HG03095 (cell line): ENCODE results near the gene RBM33.
"Not testable (repeated sequence)": the region's sequence is repeated elsewhere in the genome, so short reads cannot be mapped to it uniquely, and the experiment has no call there.

Experiments used
- ATAC-seq: cut with Tn5 transposase; IDR thresholded peaks from one replicate; pipeline ENCODE4 v1.9.1; 2021; ENCODE audit warnings: moderate library complexity; ENCODE audit not compliant: unreplicated experiment

Gene RBM33

GRCh38 chr7:155688237-155688636 is 43.8 kb downstream of the RBM33 start:
- not testable (repeated sequence) for ATAC-seq

GRCh38 chr7:155690655-155691054 is 46.2 kb downstream of the RBM33 start:
- ATAC-seq, result not testable (repeated sequence)

- no peak for ATAC-seq
These were observed 47.9 kb downstream of the RBM33 start for GRCh38 chr7:155692317-155692716.

- ATAC-seq, result no peak
These were observed 49.4 kb downstream of the RBM33 start for GRCh38 chr7:155693826-155694225.

GRCh38 chr7:155694851-155695250 is 50.4 kb downstream of the RBM33 start:
- no peak for ATAC-seq

- no peak for ATAC-seq
These were observed 52.3 kb downstream of the RBM33 start for GRCh38 chr7:155696747-155697146.

GRCh38 chr7:155698633-155699032 is 54.2 kb downstream of the RBM33 start:
- no peak for ATAC-seq

- no peak for ATAC-seq
These were observed 54.7 kb downstream of the RBM33 start for GRCh38 chr7:155699180-155699579.

GRCh38 chr7:155700847-155701246 is 56.4 kb downstream of the RBM33 start:
- no peak for ATAC-seq

- ATAC-seq, result no peak
These were observed 57.6 kb downstream of the RBM33 start for GRCh38 chr7:155701972-155702544.

- no peak for ATAC-seq
These were observed 58.2 kb downstream of the RBM33 start for GRCh38 chr7:155702616-155703015.

GRCh38 chr7:155705623-155706360 is 61.3 kb downstream of the RBM33 start:
- ATAC-seq, result no peak

- ATAC-seq, result no peak
These were observed 61.9 kb downstream of the RBM33 start for GRCh38 chr7:155706376-155706775.

GRCh38 chr7:155709453-155709852 is 65.0 kb downstream of the RBM33 start:
- ATAC-seq, result no peak

- ATAC-seq, result peak; percentile 8
These were observed 65.6 kb downstream of the RBM33 start for GRCh38 chr7:155710031-155710430.

GRCh38 chr7:155710530-155710929 is 66.1 kb downstream of the RBM33 start:
- peak; percentile 51 for ATAC-seq

- no peak for ATAC-seq
These were observed 66.6 kb downstream of the RBM33 start for GRCh38 chr7:155711081-155711480.

GRCh38 chr7:155713384-155713783 is 68.9 kb downstream of the RBM33 start:
- no peak for ATAC-seq

- no peak for ATAC-seq
These were observed 70.2 kb downstream of the RBM33 start for GRCh38 chr7:155714702-155715101.

- no peak for ATAC-seq
These were observed 70.8 kb downstream of the RBM33 start for GRCh38 chr7:155715111-155715805.

- no peak for ATAC-seq
These were observed 72.7 kb downstream of the RBM33 start for GRCh38 chr7:155717010-155717744.
